Loucy (cell line): ENCODE data around the gene IGF1R.
A peak's percentile ranks its signal among the peaks of the same experiment; 100 is the strongest.

Source experiments
- H2AFZ ChIP-seq: fragments of 200-600 bp; sonication (generic); 2 replicates; pipeline ENCODE4 v1.6.0; 2016; ENCODE audit warnings: antibody characterized with exemption, mild to moderate bottlenecking, low read length, moderate library complexity
- H3F3A ChIP-seq: fragments of 200-600 bp; 2 replicates; pipeline ENCODE4 v1.6.0; 2016; ENCODE audit warnings: antibody characterized with exemption, low read depth, mild to moderate bottlenecking
- H3K27me3 ChIP-seq: fragments of 200-600 bp; sonication (generic); 2 replicates; pipeline ENCODE4 v1.6.1; 2014; ENCODE audit warnings: low read length, mild to moderate bottlenecking; ENCODE audit not compliant: insufficient read depth, poor library complexity, severe bottlenecking
- H3K36me3 ChIP-seq: fragments of 200-600 bp; sonication (generic); 2 replicates; pipeline ENCODE4 v1.6.1; 2016; ENCODE audit warnings: low read length; ENCODE audit not compliant: insufficient read depth
- H3K4me1 ChIP-seq: fragments of 200-600 bp; sonication (generic); 2 replicates; pipeline ENCODE4 v1.5.1; 2014; ENCODE audit warnings: low read length, mild to moderate bottlenecking; ENCODE audit not compliant: insufficient read depth, poor library complexity, severe bottlenecking
- H3K4me2 ChIP-seq: fragments of 200-600 bp; sonication (generic); 2 replicates; pipeline ENCODE4 v1.6.0; 2014; ENCODE audit warnings: antibody characterized with exemption, low read length, low read depth, mild to moderate bottlenecking; ENCODE audit not compliant: poor library complexity, severe bottlenecking
- H3K4me3 ChIP-seq: fragments of 200-600 bp; sonication (generic); 2 replicates; pipeline ENCODE4 v1.5.1; 2014; ENCODE audit warnings: low read length, mild to moderate bottlenecking, mixed read lengths; ENCODE audit not compliant: poor library complexity, severe bottlenecking
- H3K79me2 ChIP-seq: fragments of 200-600 bp; sonication (generic); 2 replicates; pipeline ENCODE4 v1.6.1; 2014; ENCODE audit warnings: low read length; ENCODE audit not compliant: insufficient read depth
- H3K9ac ChIP-seq: fragments of 200-600 bp; sonication (generic); 2 replicates; pipeline ENCODE4 v1.6.0; 2014; ENCODE audit warnings: mild to moderate bottlenecking, low read depth, low read length, moderate library complexity; ENCODE audit not compliant: poor library complexity, severe bottlenecking
- H3K9me2 ChIP-seq: fragments of 200-600 bp; sonication (generic); replicated peaks from 2 replicates; pipeline ENCODE4 v1.6.1; 2016; ENCODE audit warnings: low read depth, low read length, mixed read lengths
- H3K9me3 ChIP-seq: fragments of 200-600 bp; sonication (generic); 2 replicates; pipeline ENCODE4 v1.6.1; 2014; ENCODE audit warnings: mild to moderate bottlenecking, antibody characterized with exemption, low read length, low read depth; ENCODE audit not compliant: insufficient read depth
- H4K20me1 ChIP-seq: fragments of 200-600 bp; sonication (generic); 2 replicates; pipeline ENCODE4 v1.6.0; 2014; ENCODE audit warnings: antibody characterized with exemption, low read length, mild to moderate bottlenecking; ENCODE audit not compliant: insufficient read depth, poor library complexity, severe bottlenecking
- CTCF ChIP-seq: fragments of 200-600 bp; sonication (generic); conservative IDR thresholded peaks from 2 replicates; pipeline ENCODE4 v1.5.1; 2014; ENCODE audit warnings: mild to moderate bottlenecking, antibody characterized with exemption, low read length
- EZH2phosphoT487 ChIP-seq: fragments of 200-600 bp; IDR thresholded peaks from 2 replicates; pipeline ENCODE4 v1.6.1; 2018; ENCODE audit warnings: antibody characterized with exemption, mild to moderate bottlenecking, moderate library complexity, borderline replicate concordance

Gene IGF1R

GRCh38 chr15:98708037-98708590, 59.8 kb downstream of the IGF1R start:
- no peaks in the 10 kb centered on the region for H3K27me3 ChIP-seq
- H3K4me1 ChIP-seq: peaks cover 14% of the 10 kb centered on the region
- no peak for TF ChIP-seq CTCF
- no peak for TF ChIP-seq EZH2phosphoT487
- no peak overlapping the region for H3K4me3 ChIP-seq
- H3K79me2 ChIP-seq: peaks cover 90% of the 10 kb centered on the region
- H3K9me2 ChIP-seq: no peaks in the 10 kb centered on the region
- no peaks in the 10 kb centered on the region for H3F3A ChIP-seq
- H3K9ac ChIP-seq: no peak overlapping the region
- peaks cover 5% of the 10 kb centered on the region for H4K20me1 ChIP-seq
- H2AFZ ChIP-seq: no peak overlapping the region
- H3K4me2 ChIP-seq: no peak overlapping the region
- peaks cover 4% of the 10 kb centered on the region; the same call in 1 of the 2 replicates for H3K9me3 ChIP-seq
- peaks cover 31% of the 10 kb centered on the region for H3K36me3 ChIP-seq

GRCh38 chr15:98711810-98712209, 63.5 kb downstream of the IGF1R start:
- Histone ChIP-seq H3K36me3 (peaks cover 31% of the 10 kb centered on the region), H4K20me1 (peaks cover 20% of the 10 kb centered on the region), H2AFZ (no peak overlapping the region), H3K79me2 (peaks cover 90% of the 10 kb centered on the region), H3K4me2 (no peak overlapping the region), H3K9me2 (no peaks in the 10 kb centered on the region), H3K27me3 (no peaks in the 10 kb centered on the region), H3K9me3 (peaks cover 4% of the 10 kb centered on the region; the same call in 1 of the 2 replicates), H3K4me3 (no peak overlapping the region), H3K4me1 (peaks cover 40% of the 10 kb centered on the region), H3K9ac (no peak overlapping the region), H3F3A (no peaks in the 10 kb centered on the region)
- TF ChIP-seq CTCF (no peak), EZH2phosphoT487 (no peak)

GRCh38 chr15:98712845-98713584, 64.7 kb downstream of the IGF1R start:
- peaks cover 20% of the 10 kb centered on the region for H4K20me1 ChIP-seq
- no peaks in the 10 kb centered on the region for H3K9me2 ChIP-seq
- peaks cover 4% of the 10 kb centered on the region; the same call in 1 of the 2 replicates for H3K9me3 ChIP-seq
- peaks cover 90% of the 10 kb centered on the region for H3K79me2 ChIP-seq
- H2AFZ ChIP-seq: no peak overlapping the region
- no peak overlapping the region for H3K9ac ChIP-seq
- H3K36me3 ChIP-seq: peaks cover 25% of the 10 kb centered on the region
- H3K4me3 ChIP-seq: no peak overlapping the region
- H3F3A ChIP-seq: no peaks in the 10 kb centered on the region
- H3K4me2 ChIP-seq: peak overlapping the region; percentile 60
- H3K27me3 ChIP-seq: no peaks in the 10 kb centered on the region
- H3K4me1 ChIP-seq: peaks cover 47% of the 10 kb centered on the region
- TF ChIP-seq EZH2phosphoT487: no peak
- no peak for TF ChIP-seq CTCF
